Superior temporal gyrus (tissue), 1 donor: Measurements from ENCODE around the gene ICA1L.

Experiments used
- DNase-seq: peaks from one replicate; pipeline ENCODE4 v3.0.0-alpha.2; 2016; ENCODE audit errors: extremely low spot score

ICA1L gene

DNA sequence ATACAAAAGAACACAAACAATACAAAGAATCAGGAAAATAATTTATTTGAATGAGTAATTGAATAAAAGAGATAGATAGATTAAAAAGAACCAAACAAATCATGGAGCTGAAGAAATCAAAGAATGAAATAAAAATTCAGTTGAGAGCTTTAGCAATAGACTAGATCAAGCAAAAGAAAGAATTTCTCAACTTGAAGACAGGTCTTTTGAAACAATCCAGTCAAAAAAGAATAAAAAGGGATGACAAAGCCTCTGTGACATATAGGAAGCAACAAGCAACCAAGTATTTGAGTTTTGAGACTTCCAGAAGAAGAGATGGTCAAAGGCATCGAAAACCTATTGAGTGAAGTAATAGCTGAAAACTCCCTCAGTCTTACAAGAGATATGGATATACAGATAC lies 128.0 kb downstream of the ICA1L start:
- no peak for DNase-seq

DNA sequence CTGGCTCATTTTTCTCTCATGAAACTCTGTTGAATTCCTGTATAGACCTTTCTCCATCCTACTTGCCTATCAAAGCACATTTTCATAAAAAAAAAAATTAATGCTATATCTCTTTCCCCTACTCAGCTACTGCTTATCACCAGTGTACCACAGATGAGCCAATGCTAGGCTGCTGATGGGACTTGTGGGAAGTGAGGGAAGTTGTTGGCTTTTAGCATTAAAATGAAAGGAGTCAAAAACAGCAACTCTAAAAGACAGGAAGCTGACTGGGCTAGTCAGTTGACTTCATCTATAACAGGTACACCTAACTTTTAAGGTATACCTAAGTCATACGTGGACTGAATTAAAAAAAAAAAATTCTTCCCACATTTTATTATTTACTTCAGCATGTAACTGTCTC lies 134.7 kb downstream of the ICA1L start:
- no peak for DNase-seq

DNA sequence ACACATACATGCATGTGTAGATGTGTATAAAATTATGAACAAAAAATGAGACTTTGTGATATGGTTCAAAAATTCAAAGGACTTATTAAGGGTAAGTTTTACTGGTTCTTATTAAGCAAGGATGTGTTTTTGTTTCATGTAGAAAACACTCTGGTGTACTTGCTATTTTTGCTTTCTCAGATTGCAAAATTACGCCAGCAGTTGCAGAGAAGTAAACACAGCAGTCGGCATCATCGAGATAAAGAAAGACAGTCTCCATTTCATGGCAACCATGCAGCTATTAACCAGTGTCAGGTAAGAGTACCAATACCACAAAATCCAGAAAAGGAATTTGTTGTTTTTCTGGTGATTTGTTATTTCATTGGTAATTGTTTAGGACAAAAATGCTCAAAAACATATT lies 145.5 kb downstream of the ICA1L start:
- no peak for DNase-seq

DNA sequence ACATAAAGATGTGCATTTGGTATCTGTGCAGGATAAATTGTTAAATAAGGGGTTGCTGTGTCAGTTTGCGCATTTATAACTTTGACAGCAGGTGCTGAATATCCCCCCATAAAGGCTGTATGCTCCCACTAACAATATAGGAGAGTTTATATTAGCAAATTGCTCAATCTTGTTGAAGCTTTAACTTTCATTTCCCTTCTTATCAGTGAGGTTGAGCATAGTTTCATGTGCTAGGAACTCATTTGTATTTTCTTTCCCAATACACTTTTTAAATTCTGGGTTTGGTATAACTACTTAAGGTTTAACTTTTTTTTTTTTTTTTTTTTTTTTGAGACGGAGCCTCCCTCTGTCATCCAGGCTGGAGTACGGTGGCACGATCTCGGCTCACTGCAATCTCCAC lies 147.8 kb downstream of the ICA1L start:
- no peak for DNase-seq
